Measurements from ENCODE around the gene SERPINA6. TPM values are rescaled to one million over a fixed set of nuclear protein-coding genes. Genes with fewer than 3 reads are reported as not detected.

SERPINA6 gene
- total and polyA plus RNA-seq, 3 donors from 2014 or later, result 1.8 TPM; not detected in 2

DNA sequence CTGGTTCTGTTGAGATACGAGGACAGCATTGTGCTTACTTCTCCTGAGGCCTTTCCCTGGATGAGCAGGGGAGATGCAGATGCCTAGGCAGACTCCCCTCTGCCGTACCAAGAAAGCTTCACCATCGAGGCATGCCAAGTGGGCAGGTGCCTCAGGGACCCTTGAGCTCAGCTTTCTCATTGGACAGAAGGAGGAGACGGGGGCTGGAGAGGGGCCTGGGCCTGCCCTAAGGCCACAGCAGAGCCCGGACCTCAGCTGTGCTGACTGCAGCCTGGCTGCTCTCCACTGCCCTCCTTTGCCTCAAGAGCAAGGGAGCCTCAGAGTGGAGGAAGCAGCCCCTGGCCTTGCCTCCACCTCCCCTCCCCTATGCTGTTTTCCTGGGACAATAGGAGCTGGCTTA, 41.8 kb upstream of the SERPINA6 start:
- 75 to 79% methylated on average over 5 of the region's 5 CpGs for WGBS, 2 donors
- no peak for DNase-seq
- TF ChIP-seq POLR2A (IDR thresholded peaks at IDR 0.05), result no peak
- TF ChIP-seq, protein P1, sequence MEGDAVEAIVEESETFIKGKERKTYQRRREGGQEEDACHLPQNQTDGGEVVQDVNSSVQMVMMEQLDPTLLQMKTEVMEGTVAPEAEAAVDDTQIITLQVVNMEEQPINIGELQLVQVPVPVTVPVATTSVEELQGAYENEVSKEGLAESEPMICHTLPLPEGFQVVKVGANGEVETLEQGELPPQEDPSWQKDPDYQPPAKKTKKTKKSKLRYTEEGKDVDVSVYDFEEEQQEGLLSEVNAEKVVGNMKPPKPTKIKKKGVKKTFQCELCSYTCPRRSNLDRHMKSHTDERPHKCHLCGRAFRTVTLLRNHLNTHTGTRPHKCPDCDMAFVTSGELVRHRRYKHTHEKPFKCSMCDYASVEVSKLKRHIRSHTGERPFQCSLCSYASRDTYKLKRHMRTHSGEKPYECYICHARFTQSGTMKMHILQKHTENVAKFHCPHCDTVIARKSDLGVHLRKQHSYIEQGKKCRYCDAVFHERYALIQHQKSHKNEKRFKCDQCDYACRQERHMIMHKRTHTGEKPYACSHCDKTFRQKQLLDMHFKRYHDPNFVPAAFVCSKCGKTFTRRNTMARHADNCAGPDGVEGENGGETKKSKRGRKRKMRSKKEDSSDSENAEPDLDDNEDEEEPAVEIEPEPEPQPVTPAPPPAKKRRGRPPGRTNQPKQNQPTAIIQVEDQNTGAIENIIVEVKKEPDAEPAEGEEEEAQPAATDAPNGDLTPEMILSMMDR (IDR thresholded peaks at IDR 0.05), result no peak
- Histone ChIP-seq H3K27me3 (no peaks in the 10 kb centered on the region), H3K9me3 (no peaks in the 10 kb centered on the region), H3K4me3 (no peak overlapping the region), H3K27ac (no peak overlapping the region), H3K4me1 (no peaks in the 10 kb centered on the region), H3K36me3 (ENCODE audit: low read depth, missing control alignments) (no peaks in the 10 kb centered on the region)
- intact Hi-C loops (cut with DNase I; ENCODE audit: low total_unique reads), result no loop called here

DNA sequence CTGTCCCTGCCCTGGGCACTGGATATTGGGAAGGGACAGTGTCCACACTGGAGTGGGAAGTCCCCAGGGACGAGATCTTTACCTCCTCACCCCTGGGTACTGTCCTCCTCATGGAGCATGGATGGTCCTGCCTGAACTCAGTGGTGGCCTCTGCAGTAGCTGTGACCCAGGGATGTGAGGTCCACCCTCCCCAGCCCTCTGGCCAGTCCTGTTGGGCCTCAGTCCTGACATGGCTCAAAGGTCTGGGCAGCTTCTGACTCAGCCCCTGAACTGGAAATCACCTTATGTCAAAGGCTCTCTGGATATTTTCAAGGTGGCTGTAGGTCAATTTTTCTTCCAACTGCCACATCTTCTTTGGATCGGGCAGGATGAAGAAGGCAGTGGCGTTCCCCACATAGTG, 40.9 kb upstream of the SERPINA6 start:
- H3K27ac ChIP-seq, result no peak overlapping the region
- H3K27me3 ChIP-seq, result no peaks in the 10 kb centered on the region
- H3K4me1 ChIP-seq, result no peaks in the 10 kb centered on the region
- intact Hi-C loops (cut with DNase I; ENCODE audit: low total_unique reads), result no loop called here
- no peaks in the 10 kb centered on the region for H3K9me3 ChIP-seq
- 94 to 100% methylated on average over 3 of the region's 3 CpGs for WGBS, 2 donors
- no peaks in the 10 kb centered on the region for H3K36me3 ChIP-seq (ENCODE audit: low read depth, missing control alignments)
- no peak for TF ChIP-seq POLR2A (IDR thresholded peaks at IDR 0.05)
- TF ChIP-seq, protein P1 (IDR thresholded peaks at IDR 0.05), result no peak
- no peak overlapping the region for H3K4me3 ChIP-seq
- DNase-seq, result no peak

- TF ChIP-seq, protein P1 (IDR thresholded peaks at IDR 0.05), result no peak
- TF ChIP-seq POLR2A (IDR thresholded peaks at IDR 0.05), result no peak
- intact Hi-C loops (cut with DNase I; ENCODE audit: low total_unique reads), result no loop called here
- no peak overlapping the region for H3K27ac ChIP-seq
- H3K4me1 ChIP-seq, result no peaks in the 10 kb centered on the region
- H3K9me3 ChIP-seq, result no peaks in the 10 kb centered on the region
- no peak overlapping the region for H3K4me3 ChIP-seq
- no peak for DNase-seq
- WGBS, 2 donors, result 83 to 95% methylated on average over 7 to 12 of the region's 12 CpGs
- no peaks in the 10 kb centered on the region for H3K27me3 ChIP-seq
- no peaks in the 10 kb centered on the region for H3K36me3 ChIP-seq (ENCODE audit: low read depth, missing control alignments)
Observed at GRCh38 chr14:94363151-94363624, 40.1 kb upstream of the SERPINA6 start.

DNA sequence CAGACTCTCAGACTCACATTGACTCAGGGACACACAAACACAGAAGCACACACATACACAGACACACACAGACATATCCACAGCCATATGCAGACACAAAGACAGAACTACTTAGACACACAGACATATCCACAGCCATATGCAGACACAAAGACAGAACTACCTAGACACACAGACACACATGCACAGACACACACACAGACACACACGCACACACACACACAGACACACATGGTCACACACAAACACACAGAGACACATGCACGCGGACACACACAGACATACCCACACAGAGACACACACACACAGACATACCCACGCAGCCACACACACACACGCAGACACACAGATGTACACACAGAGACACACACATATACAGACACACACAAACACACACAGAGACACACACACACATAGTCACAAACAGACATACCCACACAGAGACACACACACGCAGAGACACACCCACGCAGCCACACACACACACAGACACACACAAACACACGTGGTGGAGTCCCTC, 39.5 kb upstream of the SERPINA6 start:
- H3K4me1 ChIP-seq, result no peaks in the 10 kb centered on the region
- TF ChIP-seq, protein P1 (IDR thresholded peaks at IDR 0.05), result no peak
- no peak for TF ChIP-seq POLR2A (IDR thresholded peaks at IDR 0.05)
- H3K9me3 ChIP-seq, result no peaks in the 10 kb centered on the region
- no peak overlapping the region for H3K27ac ChIP-seq
- DNase-seq, result no peak
- 77 to 82% methylated on average over 5 to 8 of the region's 8 CpGs for WGBS, 2 donors
- no peaks in the 10 kb centered on the region for H3K27me3 ChIP-seq
- no peaks in the 10 kb centered on the region for H3K36me3 ChIP-seq (ENCODE audit: low read depth, missing control alignments)
- intact Hi-C loops (cut with DNase I; ENCODE audit: low total_unique reads), result no loop called here
- no peak overlapping the region for H3K4me3 ChIP-seq

- Histone ChIP-seq H3K27ac (no peak overlapping the region), H3K9me3 (no peaks in the 10 kb centered on the region), H3K36me3 (ENCODE audit: low read depth, missing control alignments) (no peaks in the 10 kb centered on the region), H3K4me3 (no peak overlapping the region), H3K27me3 (no peaks in the 10 kb centered on the region), H3K4me1 (no peaks in the 10 kb centered on the region)
- intact Hi-C loops (cut with DNase I; ENCODE audit: low total_unique reads), result no loop called here
- TF ChIP-seq POLR2A (IDR thresholded peaks at IDR 0.05), result no peak
- TF ChIP-seq, protein P1 (IDR thresholded peaks at IDR 0.05), result no peak
- whole genome bisulfite sequencing, 2 donors, result 88% methylated on average over 5 of the region's 7 CpGs; no CpG with 5 or more reads in 1 of the 2 donors
- DNase-seq, result no peak
Observed at GRCh38 chr14:94361682-94362081, 38.5 kb upstream of the SERPINA6 start.

Measured in testis (tissue), 3 donors.